WTC11 (cell line): ENCODE measurements around the gene FXYD5.

ENCODE experiments used
- ATF2 ChIP-seq: sonication (generic); formaldehyde crosslinking; IDR thresholded peaks from 2 replicates; pipeline ENCODE4 v1.8.1; 2022; ENCODE audit warnings: low read depth, missing genetic modification reagents, borderline replicate concordance
- CTCF ChIP-seq: fragments of 200-600 bp; IDR thresholded peaks from 2 replicates; pipeline ENCODE4 v1.8.0; 2022; ENCODE audit warnings: antibody characterized with exemption
- FOXK1 ChIP-seq: sonication (generic); formaldehyde crosslinking; IDR thresholded peaks from 2 replicates; pipeline ENCODE4 v1.8.0; 2022; ENCODE audit warnings: mild to moderate bottlenecking, moderate library complexity, missing genetic modification reagents
- FOXP1 ChIP-seq: sonication (generic); formaldehyde crosslinking; IDR thresholded peaks from 2 replicates; pipeline ENCODE4 v1.8.0; 2022; ENCODE audit warnings: missing genetic modification reagents, mild to moderate bottlenecking, moderate library complexity, borderline replicate concordance
- JUN ChIP-seq: sonication (generic); formaldehyde crosslinking; IDR thresholded peaks from 2 replicates; pipeline ENCODE4 v1.8.0; 2023; ENCODE audit warnings: mild to moderate bottlenecking, missing genetic modification reagents
- SP1 ChIP-seq: sonication (generic); formaldehyde crosslinking; conservative IDR thresholded peaks from 2 replicates; pipeline ENCODE4 v1.8.1; 2022; ENCODE audit warnings: missing genetic modification reagents
- USF1 ChIP-seq: sonication (generic); formaldehyde crosslinking; IDR thresholded peaks from 2 replicates; pipeline ENCODE4 v1.8.0; 2022; ENCODE audit warnings: mild to moderate bottlenecking, missing genetic modification reagents
- ZNF219 ChIP-seq: sonication (generic); formaldehyde crosslinking; IDR thresholded peaks from 2 replicates; pipeline ENCODE4 v1.8.0; 2023; ENCODE audit warnings: missing genetic modification reagents, mild to moderate bottlenecking, borderline replicate concordance
- ZNF416 ChIP-seq: fragments of 250-450 bp; sonication (Bioruptor Pico); IDR thresholded peaks from 2 replicates; pipeline ENCODE4 v1.9.0; 2021; ENCODE audit warnings: mild to moderate bottlenecking, inconsistent platforms
- ZNF512 ChIP-seq: sonication (generic); formaldehyde crosslinking; IDR thresholded peaks from 2 replicates; pipeline ENCODE4 v1.8.1; 2022; ENCODE audit warnings: missing genetic modification reagents, borderline replicate concordance

- TF ChIP-seq FOXP1 (CRISPR knock-in tag) (no peak), FOXK1 (no peak), JUN (no peak), SP1 (CRISPR knock-in tag) (no peak), USF1 (CRISPR knock-in tag) (no peak), ZNF219 (CRISPR knock-in tag) (no peak), CTCF (no peak), ATF2 (CRISPR knock-in tag) (no peak), ZNF512 (no peak), ZNF416 (CRISPR knock-in tag) (no peak)
Observed at GRCh38 chr19:35178701-35179100, 24.2 kb downstream of the FXYD5 start.
